ENCODE results near the gene TMOD3. TPM values are rescaled to one million over a fixed set of nuclear protein-coding genes. Genes with fewer than 3 reads are reported as not detected.

TMOD3 gene
- total and polyA plus RNA-seq, 2 of the 8 experiments (the other 6 are each of a cell fraction or from before 2014, with no cell fraction given): 3.9 to 29.0 TPM

DNA sequence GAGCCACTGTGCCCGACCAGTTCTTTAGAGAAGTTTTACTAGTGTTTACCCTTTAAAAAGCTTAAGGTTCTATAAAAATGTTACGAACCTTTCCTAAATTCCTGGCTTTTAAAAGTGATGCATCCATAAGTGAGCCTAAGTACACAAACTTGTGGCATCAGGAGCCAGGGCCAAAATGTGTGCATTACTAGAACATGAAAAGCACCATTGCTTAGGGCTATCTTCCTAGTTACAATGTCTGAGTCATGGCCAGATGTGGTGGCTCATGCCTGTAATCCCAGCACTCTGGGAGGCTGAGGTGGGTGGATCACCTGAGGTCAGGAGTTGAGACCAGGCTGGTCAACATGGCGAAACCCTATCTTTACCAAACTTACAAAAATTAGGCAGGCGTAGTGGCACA lies 102.2 kb downstream of the TMOD3 start:
- no peaks in the 10 kb centered on the region for H4K20me1 ChIP-seq (replicated peaks in 1 of 2; ENCODE audit: control insufficient read depth in 1 of 2, insufficient read depth in 2 of 2, low read length in 2 of 2)
- H4K5ac ChIP-seq (ENCODE audit: insufficient read length, low read depth, low read length): no peak overlapping the region
- no peak overlapping the region for H3K4ac ChIP-seq (replicated peaks; ENCODE audit: insufficient read length, low read depth, low read length)
- no peak overlapping the region for H3K23ac ChIP-seq (ENCODE audit: insufficient read length)
- H3K27me3 ChIP-seq (replicated peaks in 1 of 4; ENCODE audit: control insufficient read depth in 3 of 4, extremely low read depth in 1 of 4, insufficient read depth in 3 of 4, low read length in 3 of 4): no peaks in the 10 kb centered on the region
- no peak overlapping the region for H3K4me3 ChIP-seq (ENCODE audit: extremely low read depth in 1 of 4, insufficient read depth in 2 of 4, low read depth in 3 of 4, low read length in 4 of 4)
- no peaks in the 10 kb centered on the region for H3K23me2 ChIP-seq (ENCODE audit: low read depth, low read length)
- no peak overlapping the region for H2AK5ac ChIP-seq (ENCODE audit: low read depth, low read length)
- no peak overlapping the region for H2AFZ ChIP-seq (ENCODE audit: low read length)
- TF ChIP-seq POU5F1 (IDR thresholded peaks at IDR 0.05; ENCODE audit: low read depth, low read length) (no peak), CHD2 (IDR thresholded peaks at IDR 0.05; ENCODE audit: low read length) (no peak), SIRT6 (IDR thresholded peaks at IDR 0.05; ENCODE audit: low read length) (no peak), CTBP2 (IDR thresholded peaks at IDR 0.05; ENCODE audit: borderline replicate concordance, insufficient read depth, insufficient read length, low read length) (no peak)
- TF ChIP-seq, protein P1, sequence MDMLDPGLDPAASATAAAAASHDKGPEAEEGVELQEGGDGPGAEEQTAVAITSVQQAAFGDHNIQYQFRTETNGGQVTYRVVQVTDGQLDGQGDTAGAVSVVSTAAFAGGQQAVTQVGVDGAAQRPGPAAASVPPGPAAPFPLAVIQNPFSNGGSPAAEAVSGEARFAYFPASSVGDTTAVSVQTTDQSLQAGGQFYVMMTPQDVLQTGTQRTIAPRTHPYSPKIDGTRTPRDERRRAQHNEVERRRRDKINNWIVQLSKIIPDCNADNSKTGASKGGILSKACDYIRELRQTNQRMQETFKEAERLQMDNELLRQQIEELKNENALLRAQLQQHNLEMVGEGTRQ (IDR thresholded peaks at IDR 0.05; ENCODE audit: low read length): no peak
- no peak overlapping the region for H2BK5ac ChIP-seq (ENCODE audit: low read depth, low read length)
- H3K36me3 ChIP-seq (ENCODE audit: control insufficient read depth in 2 of 4, insufficient read depth in 4 of 4, low read length in 3 of 4): no peaks in the 10 kb centered on the region; a peak in 1 of 8 replicates
- H2BK20ac ChIP-seq (ENCODE audit: low read length): no peak overlapping the region
- peaks cover 0 to 4% (median 0%) of the 10 kb centered on the region in 4 experiments; a peak in 2 of 7 replicates for H3K4me1 ChIP-seq (replicated peaks in 1 of 4; ENCODE audit: control insufficient read depth in 3 of 4, insufficient read depth in 4 of 4, low read length in 3 of 4)
- no peak overlapping the region for H2BK120ac ChIP-seq (replicated peaks; ENCODE audit: low read depth, low read length)
- no peak overlapping the region for H3K9ac ChIP-seq (replicated peaks in 1 of 4; ENCODE audit: extremely low read depth in 1 of 4, low read depth in 3 of 4, low read length in 3 of 4)
- no peak overlapping the region for H3K18ac ChIP-seq (ENCODE audit: extremely low read depth, low read length)
- no peak overlapping the region for H3K14ac ChIP-seq (ENCODE audit: insufficient read length)
- H2BK15ac ChIP-seq (ENCODE audit: low read length): no peak overlapping the region
- 88% methylated on average over 4 of the region's 4 CpGs; no CpG with 5 or more reads in 1 of the 2 experiments for WGBS, 2 experiments (ENCODE audit: extremely low coverage in 1 of 2, insufficient coverage in 1 of 2, insufficient read length in 1 of 2, insufficient replicate concordance in 2 of 2, low coverage in 1 of 2, low lambda C conversion rate in 2 of 2, missing lambda C conversion rate in 1 of 2)
- no peaks in the 10 kb centered on the region for H3K79me2 ChIP-seq (ENCODE audit: control insufficient read depth in 1 of 2, insufficient read depth in 2 of 2, low read length in 2 of 2)
- CTCF ChIA-PET (ENCODE audit: partially characterized antibody): interaction anchor here (1.6 to 1.9 kb wide), 3 partner anchors 26 to 147 kb away, joined by 3 to 6 read pairs (median 4); no protein-coding TSS in a partner anchor
- H2BK12ac ChIP-seq (ENCODE audit: low read depth, low read length): no peak overlapping the region
- no peak overlapping the region for H3K56ac ChIP-seq (replicated peaks; ENCODE audit: insufficient read length, low read depth, low read length)
- H3K9me3 ChIP-seq (ENCODE audit: insufficient read depth in 2 of 2, low read depth in 1 of 2, low read length in 1 of 2): no peaks in the 10 kb centered on the region
- DNase-seq (ENCODE audit: low read depth in 1 of 2, low spot score in 2 of 2): no peak
- POLR2A ChIA-PET (ENCODE audit: partially characterized antibody): interaction anchor here (1.2 kb wide), 1 partner anchor 18 kb away, joined by 4 read pairs; no protein-coding TSS in a partner anchor
- FAIRE-seq: no peak
- H3K4me2 ChIP-seq (ENCODE audit: insufficient read depth in 1 of 2, low read depth in 2 of 2, low read length in 2 of 2): no peak overlapping the region
- no peak overlapping the region for H4K8ac ChIP-seq (ENCODE audit: extremely low read depth, insufficient read depth, low read length)
- no peaks in the 10 kb centered on the region; the same call in 1 of the 2 replicates for H3K79me1 ChIP-seq (ENCODE audit: low read depth, low read length)
- no peak overlapping the region for H3K27ac ChIP-seq (ENCODE audit: low read depth, low read length)
- H4K91ac ChIP-seq (replicated peaks; ENCODE audit: insufficient read length, low read length): no peak overlapping the region
